ENCODE data around the gene WDR33.
"Not testable (repeated sequence)": the region's sequence is repeated elsewhere in the genome, so short reads cannot be mapped to it uniquely, and the experiment has no call there.

Gene WDR33

GRCh38 chr2:127786048-127786809, 24.7 kb downstream of the WDR33 start:
- no peak for TF ChIP-seq ZFX (IDR thresholded peaks at IDR 0.05)
- no peak overlapping the region for H3K27ac ChIP-seq

DNA sequence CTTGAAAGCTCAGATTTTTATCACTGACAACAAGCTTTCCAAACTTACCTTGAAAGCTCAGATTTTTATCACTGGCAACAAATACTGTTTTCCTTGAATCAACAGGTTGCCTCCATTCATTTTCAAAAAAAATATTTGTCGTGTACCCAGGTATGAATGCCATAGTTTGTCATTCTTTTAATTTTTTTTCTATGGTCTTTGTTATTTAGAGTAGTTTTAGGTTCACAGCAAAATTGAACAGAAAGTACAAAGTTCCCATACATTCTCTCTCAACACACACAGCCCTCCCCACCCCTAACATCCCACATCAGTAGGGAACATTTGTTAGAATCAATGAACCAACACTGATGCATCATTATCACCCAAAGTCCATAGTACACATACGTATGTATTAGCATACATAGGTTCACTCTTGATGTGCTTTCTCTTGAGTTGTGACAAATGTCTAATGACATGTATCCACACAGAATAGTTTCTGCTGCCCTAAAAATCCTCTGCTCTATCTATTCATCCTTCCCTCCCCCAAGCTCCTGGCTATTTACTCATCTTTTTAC, 25.9 kb downstream of the WDR33 start:
- H3K27ac ChIP-seq: no peak overlapping the region
- no peak for TF ChIP-seq ZFX (IDR thresholded peaks at IDR 0.05)
- TF ChIP-seq, protein P1, sequence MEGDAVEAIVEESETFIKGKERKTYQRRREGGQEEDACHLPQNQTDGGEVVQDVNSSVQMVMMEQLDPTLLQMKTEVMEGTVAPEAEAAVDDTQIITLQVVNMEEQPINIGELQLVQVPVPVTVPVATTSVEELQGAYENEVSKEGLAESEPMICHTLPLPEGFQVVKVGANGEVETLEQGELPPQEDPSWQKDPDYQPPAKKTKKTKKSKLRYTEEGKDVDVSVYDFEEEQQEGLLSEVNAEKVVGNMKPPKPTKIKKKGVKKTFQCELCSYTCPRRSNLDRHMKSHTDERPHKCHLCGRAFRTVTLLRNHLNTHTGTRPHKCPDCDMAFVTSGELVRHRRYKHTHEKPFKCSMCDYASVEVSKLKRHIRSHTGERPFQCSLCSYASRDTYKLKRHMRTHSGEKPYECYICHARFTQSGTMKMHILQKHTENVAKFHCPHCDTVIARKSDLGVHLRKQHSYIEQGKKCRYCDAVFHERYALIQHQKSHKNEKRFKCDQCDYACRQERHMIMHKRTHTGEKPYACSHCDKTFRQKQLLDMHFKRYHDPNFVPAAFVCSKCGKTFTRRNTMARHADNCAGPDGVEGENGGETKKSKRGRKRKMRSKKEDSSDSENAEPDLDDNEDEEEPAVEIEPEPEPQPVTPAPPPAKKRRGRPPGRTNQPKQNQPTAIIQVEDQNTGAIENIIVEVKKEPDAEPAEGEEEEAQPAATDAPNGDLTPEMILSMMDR (conservative IDR thresholded peaks at IDR 0.05): no peak

GRCh38 chr2:127783101-127783500, 27.9 kb downstream of the WDR33 start:
- no peak for TF ChIP-seq ZFX (IDR thresholded peaks at IDR 0.05)
- TF ChIP-seq, protein P1 (conservative IDR thresholded peaks at IDR 0.05): no peak
- H3K27ac ChIP-seq: no peak overlapping the region

GRCh38 chr2:127778850-127779249, 32.1 kb downstream of the WDR33 start:
- TF ChIP-seq, protein P1 (conservative IDR thresholded peaks at IDR 0.05): no peak
- no peak for TF ChIP-seq ZFX (IDR thresholded peaks at IDR 0.05)
- no peak overlapping the region for H3K27ac ChIP-seq

DNA sequence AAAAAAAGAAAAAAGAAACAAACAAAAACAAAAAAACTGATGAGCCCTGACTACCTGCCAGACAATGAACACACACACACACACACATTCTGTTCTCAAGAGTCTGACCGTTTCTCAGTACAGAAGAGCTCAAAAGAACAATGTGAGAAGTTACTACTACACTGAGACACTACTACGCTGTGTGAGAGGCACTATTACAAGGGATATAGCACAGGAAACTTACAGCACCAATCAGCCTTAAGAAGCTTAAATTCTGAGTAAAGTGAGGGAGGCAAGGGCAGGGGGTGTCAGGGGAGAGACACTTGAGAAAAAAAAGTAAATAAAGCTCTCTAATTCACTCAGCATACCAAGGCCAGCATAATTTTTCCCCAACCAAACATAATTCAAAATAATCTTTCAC, 32.5 kb downstream of the WDR33 start:
- TF ChIP-seq ZFX (IDR thresholded peaks at IDR 0.05): no peak
- H3K27ac ChIP-seq: no peak overlapping the region

DNA sequence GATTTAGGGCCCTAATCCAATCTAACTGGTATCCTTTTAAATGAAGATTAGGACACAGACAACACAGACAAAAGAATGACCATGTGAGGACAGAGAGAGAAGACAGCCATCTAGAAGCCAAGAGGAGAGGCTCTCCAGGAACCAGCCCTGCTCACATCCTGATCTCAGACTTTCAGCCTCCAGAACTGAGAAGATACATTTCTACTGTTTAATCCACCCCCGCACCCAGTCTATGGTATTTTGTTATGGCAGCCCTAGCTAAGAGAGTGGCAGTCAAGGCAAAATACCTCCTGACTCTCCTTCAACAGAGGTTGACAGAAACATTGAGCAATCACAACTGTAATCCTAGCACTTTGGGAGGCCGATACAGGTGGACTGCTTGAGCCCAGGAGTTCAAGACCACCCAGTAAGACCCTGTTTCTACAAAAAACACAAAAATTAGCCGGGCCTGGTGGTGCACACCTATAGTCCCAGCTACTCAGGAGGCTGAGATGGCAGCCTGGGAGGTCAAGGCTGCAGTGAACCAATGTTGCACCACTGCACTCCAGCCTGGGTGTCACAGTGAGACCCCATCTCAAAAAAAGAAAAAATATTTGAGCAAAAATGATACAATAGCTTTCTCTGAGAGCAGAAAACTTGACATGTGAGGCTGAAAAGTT, 34.7 kb downstream of the WDR33 start:
- TF ChIP-seq, protein P1 (conservative IDR thresholded peaks at IDR 0.05): no peak
- no peak for TF ChIP-seq ZFX (IDR thresholded peaks at IDR 0.05)
- H3K27ac ChIP-seq: no peak overlapping the region

- TF ChIP-seq, protein P1 (conservative IDR thresholded peaks at IDR 0.05): no peak
- no peak for TF ChIP-seq ZFX (IDR thresholded peaks at IDR 0.05)
- no peak overlapping the region for H3K27ac ChIP-seq
Measured at GRCh38 chr2:127771756-127772155, 39.2 kb downstream of the WDR33 start.

GRCh38 chr2:127770973-127771735, 39.8 kb downstream of the WDR33 start:
- TF ChIP-seq ZFX (IDR thresholded peaks at IDR 0.05): no peak
- TF ChIP-seq, protein P1 (conservative IDR thresholded peaks at IDR 0.05): no peak
- H3K27ac ChIP-seq: no peak overlapping the region

DNA sequence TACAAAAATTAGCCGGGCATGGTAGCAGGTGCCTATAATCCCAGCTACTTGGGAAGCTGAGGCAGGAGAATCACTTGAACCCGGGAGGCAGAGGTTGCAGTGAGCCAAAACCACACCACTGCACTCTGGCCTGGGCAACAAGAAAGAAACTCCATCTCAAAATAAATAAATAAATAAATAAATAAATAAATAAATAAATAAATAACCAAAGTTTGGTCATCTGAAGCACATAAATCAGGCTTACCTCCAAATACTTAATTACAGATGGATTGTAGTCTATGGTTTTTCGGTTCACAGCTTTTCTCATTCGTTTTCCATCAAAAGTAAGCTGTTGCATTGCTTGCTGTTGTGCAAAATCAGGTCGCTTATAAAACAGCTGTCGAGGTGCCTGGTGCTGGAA, 40.4 kb downstream of the WDR33 start:
- not testable (repeated sequence) for H3K27ac ChIP-seq
